GM18498 (cell line): Measurements from ENCODE around the gene LTBP1.

Experiments used
- ATAC-seq: cut with Tn5 transposase; IDR thresholded peaks from one replicate; pipeline ENCODE4 v1.9.1; 2021; ENCODE audit warnings: mild to moderate bottlenecking, moderate library complexity; ENCODE audit not compliant: unreplicated experiment

Gene LTBP1

GRCh38 chr2:33395655-33396249, 449.0 kb downstream of the LTBP1 start:
- no peak for ATAC-seq

- no peak for ATAC-seq
These were observed 457.6 kb downstream of the LTBP1 start for GRCh38 chr2:33404321-33404720.

- ATAC-seq = no peak
These were observed 459.9 kb downstream of the LTBP1 start for GRCh38 chr2:33406622-33407021.

- no peak for ATAC-seq
These were observed 461.4 kb downstream of the LTBP1 start for GRCh38 chr2:33408109-33408508.

GRCh38 chr2:33409417-33409955, 462.7 kb downstream of the LTBP1 start:
- no peak for ATAC-seq

DNA sequence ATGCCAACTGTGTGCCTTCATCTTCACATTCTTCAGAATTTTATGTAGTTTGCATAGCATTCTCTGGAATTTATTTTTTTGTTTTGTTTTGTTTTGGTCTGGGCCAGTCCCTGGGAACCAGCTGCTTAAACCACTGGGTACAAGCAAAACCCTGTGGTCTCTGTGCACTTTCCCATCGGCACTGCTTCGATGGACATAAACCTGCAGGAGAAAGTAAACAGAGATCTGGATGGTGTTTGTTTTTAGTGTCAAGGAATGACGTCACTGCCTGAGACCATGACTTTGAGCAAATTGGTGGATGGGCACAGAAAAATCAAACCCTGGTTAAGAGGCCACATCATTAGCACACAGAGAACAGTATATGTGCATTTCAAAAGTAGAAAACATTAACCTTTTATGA, 465.0 kb downstream of the LTBP1 start:
- ATAC-seq = no peak

GRCh38 chr2:33412920-33413319, 466.2 kb downstream of the LTBP1 start:
- no peak for ATAC-seq

DNA sequence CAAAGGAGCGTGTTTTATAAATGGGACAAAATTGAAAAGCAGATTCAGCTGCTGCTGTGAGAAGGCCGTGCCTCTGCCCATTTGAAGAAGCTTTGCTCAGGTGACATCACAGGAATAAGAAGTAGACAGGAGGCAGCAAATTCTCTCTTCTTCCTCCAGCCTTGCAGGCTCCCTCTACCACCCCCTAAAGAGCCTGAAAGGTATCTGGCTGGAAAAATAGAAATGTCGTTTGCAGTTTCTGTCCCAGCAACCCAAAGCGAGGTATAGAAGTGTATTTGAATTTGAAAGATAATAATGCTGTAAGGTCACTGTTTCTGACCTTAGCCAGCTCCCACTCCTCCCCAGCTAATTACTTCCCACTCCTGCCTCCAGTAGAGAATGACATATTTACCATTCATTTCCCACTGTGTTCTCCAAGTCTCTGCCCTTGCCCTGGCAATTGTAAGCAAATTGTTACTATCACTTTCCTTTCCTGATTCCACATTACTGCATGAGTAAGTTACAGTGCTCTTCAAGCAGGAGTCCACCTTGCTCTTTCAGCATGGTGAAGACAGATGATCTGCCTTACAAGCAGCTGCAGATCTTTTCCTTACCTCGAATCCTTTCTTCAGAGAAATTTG, 472.9 kb downstream of the LTBP1 start:
- ATAC-seq = no peak

DNA sequence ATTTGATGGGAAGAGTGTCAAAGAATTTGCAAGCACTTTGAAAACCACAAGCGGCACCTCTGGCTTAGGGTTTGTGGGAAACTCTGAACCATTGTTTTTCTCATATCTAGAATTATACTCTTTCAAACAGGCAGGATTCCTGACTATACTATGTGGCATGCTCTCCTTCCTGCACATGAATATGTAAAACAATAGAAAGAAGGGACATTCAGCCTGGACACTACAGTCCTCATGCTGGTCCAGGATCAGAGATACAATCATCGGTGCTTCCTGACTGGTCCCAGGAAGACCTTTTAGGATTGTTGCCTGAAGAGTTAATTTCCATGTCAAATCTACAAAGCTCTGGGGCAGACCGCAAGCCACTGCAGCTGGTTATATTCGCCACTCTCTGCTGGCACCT, 474.0 kb downstream of the LTBP1 start:
- no peak for ATAC-seq

- no peak for ATAC-seq
These were observed 475.1 kb downstream of the LTBP1 start for GRCh38 chr2:33421820-33422219.

DNA sequence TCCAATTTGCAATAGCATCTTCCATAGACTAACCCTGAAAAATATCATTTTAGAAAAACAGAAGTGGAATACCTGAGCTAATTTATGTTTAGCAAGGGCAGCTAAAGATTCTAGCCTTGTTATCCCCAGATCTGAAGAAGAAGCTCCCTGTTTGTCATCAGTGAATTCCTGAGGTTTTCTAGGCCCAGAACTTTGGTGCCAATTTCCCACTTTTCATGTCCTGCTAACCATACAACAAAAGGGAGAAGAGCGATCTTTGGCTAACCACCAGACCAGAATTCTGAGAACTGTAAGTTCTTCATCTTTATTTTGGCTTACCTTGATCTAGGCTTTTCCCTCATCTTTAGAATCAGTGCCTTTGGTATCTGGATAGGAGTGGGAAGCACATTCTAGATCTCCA, 478.4 kb downstream of the LTBP1 start:
- no peak for ATAC-seq

- no peak for ATAC-seq
These were observed 478.9 kb downstream of the LTBP1 start for GRCh38 chr2:33425586-33426031.

GRCh38 chr2:33426666-33427231, 480.0 kb downstream of the LTBP1 start:
- no peak for ATAC-seq

DNA sequence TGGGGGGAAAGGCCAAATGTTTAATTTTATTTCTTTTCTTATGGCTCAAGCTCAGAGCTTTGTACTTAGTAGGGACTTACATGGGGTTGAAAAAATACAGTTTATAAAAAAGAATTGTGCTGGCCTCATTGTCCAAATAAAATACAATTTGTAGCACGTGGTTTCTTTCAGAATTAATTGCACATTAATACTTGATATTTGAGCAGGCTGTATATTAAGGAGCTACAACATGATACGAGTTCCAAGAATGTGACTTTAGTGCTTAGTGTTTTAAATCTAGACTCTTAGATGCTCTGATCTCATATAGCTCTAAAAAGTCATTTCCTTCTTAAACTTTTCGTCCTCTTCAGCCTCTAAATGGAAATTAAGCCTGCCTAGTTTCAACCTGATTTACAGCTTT, 483.3 kb downstream of the LTBP1 start:
- no peak for ATAC-seq

GRCh38 chr2:33430856-33431255, 484.1 kb downstream of the LTBP1 start:
- ATAC-seq = no peak

- no peak for ATAC-seq
These were observed 486.1 kb downstream of the LTBP1 start for GRCh38 chr2:33432871-33433270.

- ATAC-seq = no peak
These were observed 486.8 kb downstream of the LTBP1 start for GRCh38 chr2:33433279-33434235.

DNA sequence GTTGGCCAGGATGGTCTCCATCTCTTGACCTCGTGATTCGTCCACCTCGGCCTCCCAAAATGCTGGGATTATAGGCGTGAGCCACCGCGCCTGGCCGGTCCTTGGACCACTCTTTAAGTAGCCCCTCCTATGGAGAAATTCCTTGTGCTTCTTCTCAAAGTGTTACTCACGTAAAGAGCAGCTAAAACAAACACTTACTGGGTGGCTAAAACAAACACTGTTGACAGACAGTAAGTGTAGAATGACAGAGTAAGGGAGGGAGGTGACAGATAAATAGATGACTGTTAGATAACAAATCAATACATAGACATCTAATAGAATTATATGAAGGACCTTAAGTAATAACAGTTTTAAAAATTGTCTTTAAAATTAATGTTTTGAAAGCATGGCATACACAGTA, 488.8 kb downstream of the LTBP1 start:
- ATAC-seq = no peak

GRCh38 chr2:33436083-33436482, 489.3 kb downstream of the LTBP1 start:
- no peak for ATAC-seq

- ATAC-seq = no peak
These were observed 490.5 kb downstream of the LTBP1 start for GRCh38 chr2:33437297-33437696.

DNA sequence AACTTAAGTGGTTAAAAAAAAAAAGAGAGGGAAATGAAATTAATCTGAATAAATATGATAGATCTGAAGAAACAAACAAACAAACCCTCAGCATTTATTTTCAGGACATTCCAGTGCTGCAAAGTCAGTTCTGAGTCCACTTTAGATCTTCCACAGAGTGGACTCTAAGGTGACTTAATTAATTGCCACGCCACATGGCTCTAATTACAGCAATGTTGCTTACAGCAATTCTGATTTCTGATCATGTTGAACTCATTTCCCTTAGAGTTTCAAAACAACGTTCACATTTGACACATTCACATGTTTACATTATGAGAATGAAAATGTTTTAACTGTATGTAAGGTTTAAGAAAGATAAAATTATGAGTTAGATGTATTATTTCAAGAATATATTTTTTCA, 491.1 kb downstream of the LTBP1 start:
- no peak for ATAC-seq
